Mucosa of descending colon (tissue), 3 donors: ENCODE measurements around the gene PIM2. TPM values are rescaled to one million over a fixed set of nuclear protein-coding genes. Genes with fewer than 3 reads are reported as not detected.

Experiments used
- ATAC-seq: fragments of 200-7000 bp; cut with Tn5 transposase; one replicate; pipeline ENCODE4 v1.9.1; 2020; ENCODE audit warnings: mild to moderate bottlenecking, moderate library complexity
- DNase-seq, 3 donors: peaks; one replicate each; pipeline ENCODE4 v3.0.0-alpha.2; 2020
- H3K36me3 ChIP-seq: fragments of 200-600 bp; one replicate; pipeline ENCODE4 v1.8.0; 2021; ENCODE audit warnings: low read depth, mild to moderate bottlenecking
- H3K4me1 ChIP-seq: fragments of 200-600 bp; one replicate; pipeline ENCODE4 v1.8.0; 2021; ENCODE audit warnings: low read depth, mild to moderate bottlenecking
- H3K4me3 ChIP-seq: fragments of 200-600 bp; one replicate; pipeline ENCODE4 v1.8.0; 2021; ENCODE audit warnings: mild to moderate bottlenecking
- H3K9me3 ChIP-seq: fragments of 200-600 bp; one replicate; pipeline ENCODE4 v1.8.0; 2021; ENCODE audit warnings: mild to moderate bottlenecking
- intact Hi-C, 2 donors: fragments of 100-400 bp; cut with DNase I in 1 of 2; cut with micrococcal nuclease in 1 of 2; formaldehyde crosslinking; loops; one replicate each; pipeline versions ENCODE4 v1.11.0 to v1.11.1; 2022; cut with DNase I, micrococcal nuclease
- total RNA-seq, 3 donors: library from RNA; stranded (reverse); fragmentation: NEBNext Ultra II Directional in 2 of 3; extraction: Animal tissue kit (Norgen Biotek cat#: 25700) in 2 of 3; gene quantifications; one replicate each; pipeline versions ENCODE4 v1.2.1 to v1.2.4, GENCODE V29; 2021 to 2023
- TF ChIP-seq, protein P1 (sequence below): fragments of 200-600 bp; IDR thresholded peaks from one replicate; pipeline ENCODE4 v1.8.0; 2022; ENCODE audit warnings: antibody characterized with exemption, mild to moderate bottlenecking
- donor health status: DM: no; HTN: no; CAD: no; lungs with moderate emphysema.
- donor health status: DM: no; HTN: no; CAD: no.
- donor health status: DM: no; HTN: yes; CAD: no.

PIM2 gene
- total RNA-seq, 3 donors from 2014 or later: 10.5 to 30.0 (median 20.5) TPM

DNA sequence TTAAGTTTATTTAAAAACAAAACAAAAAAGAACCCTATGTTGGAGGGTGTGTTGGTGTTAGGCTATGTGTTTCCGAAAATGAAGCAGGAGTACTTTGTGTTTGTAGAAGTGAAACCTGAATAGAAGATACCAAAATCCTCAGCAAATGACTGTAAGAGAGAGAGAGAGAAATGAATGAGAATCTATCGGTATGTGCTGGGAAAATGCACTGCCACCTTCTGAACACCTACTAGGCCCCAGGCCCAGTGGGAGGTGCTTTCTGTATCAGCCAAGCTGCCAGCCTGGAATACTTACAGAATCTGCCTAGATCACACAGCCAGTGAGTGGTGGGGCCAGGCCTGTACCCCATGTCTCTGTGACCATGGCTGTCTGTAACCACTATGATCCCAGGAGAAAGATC lies 14.9 kb upstream of the PIM2 start:
- Histone ChIP-seq H3K4me3 (no peak overlapping the region), H3K4me1 (no peaks in the 10 kb centered on the region), H3K36me3 (no peaks in the 10 kb centered on the region), H3K9me3 (no peaks in the 10 kb centered on the region)
- intact Hi-C loops: no loop called here
- TF ChIP-seq, protein P1, sequence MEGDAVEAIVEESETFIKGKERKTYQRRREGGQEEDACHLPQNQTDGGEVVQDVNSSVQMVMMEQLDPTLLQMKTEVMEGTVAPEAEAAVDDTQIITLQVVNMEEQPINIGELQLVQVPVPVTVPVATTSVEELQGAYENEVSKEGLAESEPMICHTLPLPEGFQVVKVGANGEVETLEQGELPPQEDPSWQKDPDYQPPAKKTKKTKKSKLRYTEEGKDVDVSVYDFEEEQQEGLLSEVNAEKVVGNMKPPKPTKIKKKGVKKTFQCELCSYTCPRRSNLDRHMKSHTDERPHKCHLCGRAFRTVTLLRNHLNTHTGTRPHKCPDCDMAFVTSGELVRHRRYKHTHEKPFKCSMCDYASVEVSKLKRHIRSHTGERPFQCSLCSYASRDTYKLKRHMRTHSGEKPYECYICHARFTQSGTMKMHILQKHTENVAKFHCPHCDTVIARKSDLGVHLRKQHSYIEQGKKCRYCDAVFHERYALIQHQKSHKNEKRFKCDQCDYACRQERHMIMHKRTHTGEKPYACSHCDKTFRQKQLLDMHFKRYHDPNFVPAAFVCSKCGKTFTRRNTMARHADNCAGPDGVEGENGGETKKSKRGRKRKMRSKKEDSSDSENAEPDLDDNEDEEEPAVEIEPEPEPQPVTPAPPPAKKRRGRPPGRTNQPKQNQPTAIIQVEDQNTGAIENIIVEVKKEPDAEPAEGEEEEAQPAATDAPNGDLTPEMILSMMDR: no peak
- DNase-seq (no peak), ATAC-seq (no peak)

DNA sequence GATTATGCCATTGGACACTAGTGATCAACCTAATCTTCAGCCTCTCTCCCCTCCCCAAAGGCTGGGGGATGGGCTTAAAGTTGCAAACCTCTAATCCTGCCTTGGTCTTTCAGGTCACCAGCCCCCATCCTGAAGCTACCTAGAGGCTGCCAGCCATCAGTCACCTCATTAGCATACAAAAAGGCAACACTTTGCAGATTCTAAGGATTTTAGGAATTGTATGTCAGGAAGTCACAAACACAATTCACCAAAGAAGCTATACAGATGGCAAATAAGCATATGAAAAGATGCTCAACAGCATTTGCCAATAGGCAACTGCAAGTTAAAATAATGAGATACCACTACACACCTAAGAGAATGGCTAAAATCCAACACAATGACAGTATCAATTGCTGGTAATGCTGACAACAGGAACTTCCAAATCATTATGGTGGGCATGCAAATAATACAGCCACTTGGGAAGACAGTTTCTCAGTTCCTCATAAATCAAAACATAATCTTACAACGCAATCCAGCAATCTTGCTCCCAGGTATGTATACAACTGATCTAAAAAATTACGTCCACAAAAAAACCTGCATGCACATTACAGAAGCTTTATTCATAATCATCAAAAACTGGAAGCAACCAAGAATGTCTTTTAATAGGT lies 9.0 kb upstream of the PIM2 start:
- no peak overlapping the region for H3K4me3 ChIP-seq
- no peaks in the 10 kb centered on the region for H3K9me3 ChIP-seq
- DNase-seq (no peak), ATAC-seq (no peak)
- no peaks in the 10 kb centered on the region for H3K4me1 ChIP-seq
- TF ChIP-seq, protein P1: no peak
- intact Hi-C loops: no loop called here
- H3K36me3 ChIP-seq: no peaks in the 10 kb centered on the region

DNA sequence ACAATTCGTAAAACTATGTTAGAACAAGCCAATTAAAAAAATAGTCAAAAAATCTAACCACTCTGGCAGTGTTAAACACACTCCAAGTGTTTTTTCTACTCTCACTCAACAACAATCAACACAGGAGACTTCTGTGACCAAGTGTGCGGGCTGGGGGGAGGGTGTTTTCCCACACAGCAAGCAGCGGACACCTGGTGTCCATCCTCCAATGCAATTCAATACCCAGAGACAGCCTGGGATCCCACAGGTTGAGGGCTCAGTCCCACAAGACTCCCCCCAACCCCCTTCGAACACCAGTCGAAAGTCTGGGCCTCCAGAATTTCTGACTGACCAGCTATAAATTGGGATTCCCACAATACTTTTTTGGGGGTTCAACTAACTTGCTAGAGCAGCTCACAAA lies 8.3 kb upstream of the PIM2 start:
- Histone ChIP-seq H3K9me3 (no peaks in the 10 kb centered on the region), H3K4me3 (no peak overlapping the region), H3K36me3 (no peaks in the 10 kb centered on the region), H3K4me1 (no peaks in the 10 kb centered on the region)
- intact Hi-C loops: no loop called here
- ATAC-seq (no peak), DNase-seq (no peak)
- TF ChIP-seq, protein P1: no peak

DNA sequence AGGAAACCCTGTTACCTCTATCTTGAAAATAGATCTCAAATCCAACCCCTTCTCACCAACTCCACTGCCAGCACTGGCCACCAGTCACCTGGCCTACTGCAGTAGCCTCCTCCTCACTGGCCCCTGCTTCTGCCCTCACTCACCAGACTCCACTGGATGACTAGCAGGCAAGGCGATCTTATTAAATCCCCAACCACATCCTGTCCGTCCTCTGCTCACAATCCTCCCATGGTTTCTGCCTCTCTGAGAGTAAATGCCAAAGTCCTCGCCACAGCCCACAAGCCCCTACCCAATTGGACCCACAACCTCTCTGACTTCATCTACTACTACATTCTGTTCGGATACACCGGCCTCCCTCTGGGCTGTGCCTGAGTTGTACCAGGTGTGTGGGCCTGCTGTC lies 5.4 kb upstream of the PIM2 start:
- H3K4me3 ChIP-seq: no peak overlapping the region
- H3K36me3 ChIP-seq: no peaks in the 10 kb centered on the region
- ATAC-seq (no peak), DNase-seq (no peak)
- no peaks in the 10 kb centered on the region for H3K9me3 ChIP-seq
- TF ChIP-seq, protein P1: no peak
- no peaks in the 10 kb centered on the region for H3K4me1 ChIP-seq
- intact Hi-C loops: no loop called here

DNA sequence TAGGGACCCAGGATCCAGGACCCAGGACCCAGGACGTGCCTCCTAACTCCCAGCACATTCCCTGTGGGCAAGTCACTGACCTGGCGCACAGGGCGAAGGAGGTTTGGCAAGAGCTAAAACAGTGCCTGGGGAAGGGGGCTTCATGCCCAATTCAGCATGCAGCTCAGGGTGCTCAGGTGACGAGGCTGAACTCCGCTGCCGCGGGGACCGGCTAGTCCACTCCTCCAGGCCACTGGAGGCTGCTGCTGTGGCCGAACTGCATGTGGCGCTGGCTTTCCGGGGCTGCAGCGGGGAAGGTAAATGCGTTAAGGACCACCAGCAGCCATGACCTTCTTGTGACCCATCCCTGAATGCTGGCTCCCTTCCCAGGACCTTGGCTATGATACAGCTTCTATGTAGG lies 4.9 kb upstream of the PIM2 start:
- no peaks in the 10 kb centered on the region for H3K9me3 ChIP-seq
- DNase-seq (no peak), ATAC-seq (no peak)
- TF ChIP-seq, protein P1: no peak
- intact Hi-C loops: no loop called here
- no peaks in the 10 kb centered on the region for H3K4me1 ChIP-seq
- no peaks in the 10 kb centered on the region for H3K36me3 ChIP-seq
- H3K4me3 ChIP-seq: no peak overlapping the region

DNA sequence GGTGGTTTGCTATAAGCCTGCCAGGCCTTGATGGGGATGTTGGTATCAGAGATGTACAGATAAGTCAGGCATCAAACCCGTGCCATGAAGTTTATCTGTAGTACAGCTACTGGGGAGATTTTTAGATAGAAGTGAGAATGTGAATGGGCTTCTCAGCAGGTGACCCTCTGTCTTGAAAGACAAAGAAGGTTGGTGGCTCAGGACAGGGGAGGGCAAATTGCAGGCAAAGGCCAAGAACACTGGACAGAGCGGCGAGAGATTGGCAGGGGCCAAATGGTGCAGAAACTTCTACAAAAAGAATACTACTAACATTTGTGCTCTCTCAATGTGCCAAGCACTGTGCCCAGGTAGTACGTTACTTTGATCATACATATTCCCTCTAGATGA lies 1.9 kb upstream of the PIM2 start:
- H3K9me3 ChIP-seq: no peaks in the 10 kb centered on the region
- intact Hi-C loops: no loop called here

More for the DNA sequence above, 1.9 kb upstream of the PIM2 start:
- no peak for ATAC-seq
- DNase-seq: no peak
- TF ChIP-seq, protein P1: no peak
- H3K36me3 ChIP-seq: no peaks in the 10 kb centered on the region
- no peak overlapping the region for H3K4me3 ChIP-seq
- no peaks in the 10 kb centered on the region for H3K4me1 ChIP-seq
